T-helper 2 cell (primary cell): ENCODE data around the gene MFNG.
A peak's percentile ranks its signal among the peaks of the same experiment; 100 is the strongest.

Source experiments
- DNase-seq, 5 experiments: peaks; one replicate each; pipeline versions ENCODE4 v3.0.0 to v3.0.0-alpha.2; 2012 to 2022

MFNG gene

DNA sequence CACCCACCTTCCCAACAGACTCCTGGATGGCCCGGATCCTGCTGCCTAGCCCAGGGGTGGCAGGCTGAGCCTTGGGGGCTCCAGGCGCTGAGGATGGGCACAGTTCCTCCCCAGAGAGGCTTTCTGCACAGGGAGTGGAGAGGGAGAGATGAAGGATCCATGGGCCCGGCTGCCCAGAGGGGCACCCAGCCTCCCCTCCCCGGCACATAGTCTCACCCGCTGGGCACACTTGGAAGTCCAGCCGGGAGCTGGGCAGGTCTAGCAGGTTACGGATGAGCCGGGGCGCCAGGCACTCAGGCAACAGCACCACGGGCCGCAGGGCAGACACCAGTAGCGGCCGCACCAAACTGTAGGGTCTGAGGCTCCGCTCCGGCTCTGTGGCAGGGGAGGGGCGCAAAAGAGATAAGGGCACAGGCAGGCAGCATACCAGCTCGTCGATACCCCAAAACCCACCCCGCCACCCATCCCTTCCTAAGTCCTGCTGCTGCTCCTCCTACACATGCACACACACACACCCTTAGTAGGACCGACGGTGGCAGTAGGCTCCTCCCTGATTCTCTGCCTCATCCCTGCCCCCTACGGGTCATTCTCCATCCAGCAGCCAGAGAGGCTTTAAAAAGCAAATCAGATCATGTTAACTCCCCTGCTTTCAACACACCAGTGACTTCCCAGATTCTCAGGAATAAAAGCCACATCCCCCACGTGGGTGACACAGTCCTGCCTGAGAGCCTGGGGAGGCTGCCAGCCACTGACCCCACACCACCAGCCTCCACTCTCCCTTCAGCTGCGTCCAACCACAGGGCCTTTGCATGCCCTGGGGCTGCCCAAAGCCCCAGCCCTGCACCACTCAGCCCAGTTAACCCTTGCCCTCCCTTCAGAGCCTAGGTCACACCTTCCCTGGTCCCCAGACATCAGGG is 6.5 kb upstream of the MFNG start:
- DNase-seq: peak in 4 of 5 experiments; percentile 29 to 71 (median 40)

GRCh38 chr22:37491559-37492427 is 5.6 kb upstream of the MFNG start:
- DNase-seq: no peak

DNA sequence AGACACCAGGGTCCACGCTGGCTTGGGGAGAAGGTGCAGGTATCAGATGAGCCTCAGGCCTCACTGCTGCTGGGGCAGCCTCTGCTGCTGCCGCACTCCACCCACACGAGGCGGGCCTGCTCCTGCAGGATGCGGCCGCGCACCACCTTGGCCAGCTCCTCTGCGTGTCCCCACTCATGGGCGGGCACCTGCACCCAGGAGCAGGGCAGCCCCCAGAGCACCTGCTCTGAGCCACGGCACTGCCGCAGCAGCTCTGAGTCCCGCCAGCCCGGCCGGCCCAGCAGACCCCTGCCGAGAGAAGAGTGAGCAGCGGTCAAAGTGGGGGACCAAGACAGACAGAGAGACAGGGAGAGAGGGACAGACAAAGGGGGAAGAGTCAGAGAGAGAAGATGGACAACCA is 4.9 kb upstream of the MFNG start:
- no peak for DNase-seq

DNA sequence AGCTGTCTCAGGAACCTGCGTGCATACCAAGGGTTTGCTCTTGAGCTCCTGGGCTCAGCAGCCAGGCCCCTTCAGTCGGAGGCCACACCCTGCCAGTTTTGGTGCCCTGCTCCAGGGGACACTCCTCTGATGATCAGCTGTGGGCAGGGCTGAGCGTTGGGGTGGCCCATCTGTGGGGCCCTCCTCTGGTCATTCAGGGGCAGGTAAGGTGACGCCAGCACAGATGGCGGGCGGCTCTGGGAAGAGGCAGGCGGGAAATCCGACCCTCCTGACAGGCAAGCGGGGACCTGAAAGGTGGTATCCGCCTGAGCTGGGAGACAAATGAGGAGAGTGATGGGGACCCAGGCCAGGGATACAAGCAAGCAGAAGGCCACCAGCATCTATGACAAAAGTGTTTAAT is 3.8 kb upstream of the MFNG start:
- no peak for DNase-seq

GRCh38 chr22:37488337-37489135 is 2.4 kb upstream of the MFNG start:
- DNase-seq: no peak

GRCh38 chr22:37487571-37487970 is 1.4 kb upstream of the MFNG start:
- DNase-seq: no peak

GRCh38 chr22:37487129-37487528 is 945 bp upstream of the MFNG start:
- no peak for DNase-seq

- peak in 2 of 5 experiments; percentile 7 to 36 for DNase-seq
Observed at GRCh38 chr22:37485395-37486223, 575 bp downstream of the MFNG start.

DNA sequence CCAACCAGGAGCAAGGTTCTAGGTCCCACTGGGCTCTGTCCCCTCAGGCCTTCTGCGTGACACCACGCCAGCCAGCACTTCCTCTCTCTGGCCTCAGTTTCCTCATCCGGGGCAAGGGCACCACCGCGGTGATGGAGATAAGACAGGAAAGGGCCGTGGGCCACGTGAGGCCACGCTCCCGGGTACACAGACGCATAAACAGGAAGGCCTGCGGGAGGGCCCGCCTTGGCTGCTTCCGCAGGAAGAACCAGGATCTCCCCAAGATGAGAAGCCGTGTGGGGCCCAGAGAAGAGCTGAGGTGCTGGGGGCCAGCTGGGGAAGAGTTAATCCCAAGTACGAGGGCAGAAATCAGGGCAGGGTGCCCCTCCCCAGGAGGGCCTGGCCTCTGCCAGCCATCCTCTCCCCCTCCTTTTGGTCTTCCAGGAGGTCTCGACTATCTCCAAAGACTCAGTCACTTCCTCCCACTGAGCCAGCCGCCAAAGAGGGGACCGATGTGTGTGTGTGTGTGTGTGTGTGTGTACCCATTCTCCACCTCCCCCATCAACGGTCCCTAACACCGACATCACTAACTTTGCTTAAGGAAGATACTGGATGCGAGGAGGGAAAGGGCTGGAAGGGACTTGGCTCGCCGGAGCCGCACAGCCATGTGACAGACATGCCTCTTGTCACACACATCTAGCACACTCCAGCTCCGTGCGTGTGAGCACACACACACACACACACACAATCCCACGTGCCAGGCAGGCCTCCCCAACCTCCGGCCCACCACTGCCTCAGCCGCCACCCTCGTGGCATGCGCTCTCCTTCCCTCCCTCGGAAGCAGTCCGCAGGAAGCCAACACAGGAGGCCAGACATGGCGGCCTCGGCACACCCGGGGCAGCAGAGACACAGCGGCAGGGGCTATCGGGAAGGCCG is 1.4 kb downstream of the MFNG start:
- peak; percentile 50 to 97 (median 67) for DNase-seq

DNA sequence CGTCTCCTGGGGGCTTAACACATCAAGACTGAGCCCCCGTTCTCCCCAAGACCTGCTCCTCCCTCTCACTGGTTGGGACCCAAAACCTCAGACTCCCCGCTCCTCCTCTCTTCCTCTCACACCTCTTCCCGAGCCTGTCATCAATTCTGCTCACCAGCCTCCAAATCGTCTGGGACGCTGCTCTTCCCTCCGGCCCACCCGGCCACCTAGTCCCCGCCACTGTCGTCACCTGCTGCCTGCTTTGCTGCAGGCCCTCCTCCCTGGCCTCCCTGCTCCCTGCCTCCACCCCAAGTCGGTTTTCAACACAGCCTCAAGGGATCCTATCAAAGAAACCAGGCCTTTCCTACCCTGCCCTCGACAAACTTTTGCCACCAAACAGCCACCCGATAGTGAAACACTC is 3.1 kb downstream of the MFNG start:
- DNase-seq: no peak

DNA sequence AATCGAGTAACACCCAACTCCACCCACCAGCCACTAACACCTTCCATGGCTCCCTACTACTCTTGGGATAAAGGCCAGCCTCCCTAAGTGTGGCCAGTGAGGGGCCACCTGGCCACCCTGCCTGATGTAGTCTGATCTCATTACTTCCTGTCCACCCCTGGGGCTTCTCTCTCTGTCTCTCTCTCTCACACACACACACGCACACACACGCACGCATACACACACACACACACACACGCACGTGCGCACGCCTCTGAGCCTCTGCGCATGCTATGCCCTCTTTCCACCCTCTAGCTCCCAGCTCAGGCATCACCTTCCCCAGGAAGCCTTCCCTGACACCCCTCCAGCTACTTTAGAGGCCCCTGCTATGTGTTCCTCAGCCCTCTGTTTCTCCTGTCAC is 3.9 kb downstream of the MFNG start:
- DNase-seq: peak in 1 of 5 experiments; percentile 41

DNA sequence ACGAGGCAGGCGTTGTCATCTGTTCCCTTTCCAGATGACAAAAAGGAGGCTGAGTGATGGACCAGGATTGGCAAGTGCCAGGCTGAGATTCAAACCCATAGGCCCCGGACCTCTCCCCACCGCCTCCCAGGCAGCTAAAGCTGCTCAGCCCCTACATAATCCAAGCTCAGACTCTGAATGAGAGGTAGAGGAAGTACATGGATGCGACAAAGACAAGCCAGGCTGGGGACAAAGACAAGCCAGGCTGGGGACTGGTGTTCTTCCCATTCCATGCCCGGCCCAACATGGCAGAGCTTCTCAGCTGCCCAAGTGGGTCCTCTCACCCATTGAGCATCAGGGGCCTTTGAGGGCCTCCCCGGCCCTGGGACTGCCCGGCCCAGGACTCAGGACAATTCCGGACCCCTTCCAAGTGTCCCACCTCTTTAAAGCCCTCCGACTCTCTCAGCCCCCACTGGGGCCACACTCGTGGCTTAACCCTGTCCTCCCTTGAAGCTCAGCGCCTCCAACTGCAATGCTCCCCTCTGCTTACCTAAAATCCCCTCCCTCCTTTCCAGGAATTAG is 4.8 kb downstream of the MFNG start:
- DNase-seq: no peak

DNA sequence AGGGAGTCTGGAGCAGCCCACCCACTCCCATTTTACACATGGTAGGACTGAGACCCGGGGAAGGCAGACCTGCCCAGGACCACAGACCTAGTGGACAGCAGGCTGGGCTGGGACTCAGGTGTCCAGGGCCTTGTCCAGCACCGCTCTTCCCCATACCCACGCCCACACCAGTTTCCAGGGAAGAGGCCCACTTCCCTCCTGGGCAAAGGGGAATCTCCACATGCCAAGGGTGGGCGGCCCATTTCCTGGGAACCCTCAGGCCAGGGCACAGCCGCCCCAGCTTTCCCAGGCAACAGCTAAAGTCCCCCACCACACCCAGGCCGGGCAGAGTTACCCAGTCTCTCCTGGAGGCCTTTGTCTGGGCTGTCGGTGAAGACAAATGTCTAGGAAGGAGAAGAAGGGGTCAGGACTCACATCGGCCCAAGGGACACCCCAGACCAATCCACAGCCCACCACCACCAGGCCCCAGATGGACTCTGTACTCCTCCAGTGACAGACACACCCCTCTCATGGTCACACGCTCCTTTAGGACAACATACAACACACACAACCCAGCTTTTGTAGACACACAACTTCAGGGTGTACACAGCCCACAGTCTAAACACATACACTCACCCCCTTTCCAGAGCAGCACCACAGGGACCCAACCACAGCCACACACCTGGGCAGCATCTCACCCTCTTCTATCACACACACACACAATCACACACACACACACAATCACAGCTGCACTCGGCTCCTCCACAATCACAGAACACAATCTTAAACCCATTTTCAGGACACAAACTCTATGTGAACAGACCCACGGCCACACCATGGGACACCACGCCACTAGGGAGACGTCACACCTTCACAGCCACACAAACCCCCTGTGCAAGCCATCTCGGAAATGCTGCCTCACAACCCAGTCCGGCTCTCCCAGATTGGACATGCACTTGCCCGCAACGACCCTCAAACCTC is 5.5 kb downstream of the MFNG start:
- DNase-seq: peak in 1 of 5 experiments; percentile 18

GRCh38 chr22:37479196-37479595 is 7.0 kb downstream of the MFNG start:
- no peak for DNase-seq

DNA sequence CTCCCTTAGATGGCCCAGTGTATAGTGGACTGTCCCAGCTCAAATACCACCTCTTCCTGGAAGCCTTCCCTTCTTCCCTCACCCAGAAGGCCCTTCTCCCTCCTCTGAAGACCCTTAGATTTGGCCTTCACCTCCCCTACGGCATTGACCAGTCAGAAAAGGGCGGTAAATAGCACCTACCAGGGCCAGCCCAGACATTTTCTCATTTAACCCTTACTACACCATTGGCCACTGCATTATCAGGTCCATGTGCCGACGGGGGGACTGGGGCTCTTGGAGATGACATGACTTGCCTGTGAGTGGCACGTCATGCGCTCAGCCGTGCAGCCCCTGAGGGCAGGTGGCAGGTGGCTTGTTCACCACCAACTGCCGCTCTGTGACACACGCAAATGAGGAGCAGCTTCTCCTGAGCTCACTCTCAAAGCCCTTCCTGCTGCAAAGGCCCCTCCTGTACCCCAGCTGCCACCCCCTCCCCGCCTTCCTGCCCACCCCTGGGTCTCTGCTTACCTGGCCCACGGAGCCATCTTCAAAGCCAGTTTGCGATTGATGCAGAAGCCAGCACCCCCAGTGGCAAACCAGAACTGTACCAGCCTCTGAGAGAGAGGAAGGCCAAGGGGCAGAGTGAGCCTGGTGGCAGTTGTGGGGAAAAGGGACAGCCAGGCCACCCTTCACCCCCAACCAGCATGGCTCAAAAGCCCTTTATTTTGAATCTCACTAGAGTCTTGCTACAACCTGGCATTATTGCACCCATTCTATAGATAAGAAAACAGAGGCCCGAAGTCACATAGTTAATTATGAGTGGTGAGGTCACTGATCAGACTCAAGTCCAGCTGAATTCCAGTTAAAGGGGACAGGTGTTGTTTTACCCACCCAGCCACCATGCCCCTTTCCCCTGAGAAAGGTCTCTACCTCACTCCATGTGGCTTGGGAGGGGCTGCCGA is 9.5 kb downstream of the MFNG start:
- DNase-seq: no peak

- DNase-seq: no peak
Observed at GRCh38 chr22:37474447-37475090, 11.6 kb downstream of the MFNG start.

GRCh38 chr22:37473437-37473946 is 12.7 kb downstream of the MFNG start:
- no peak for DNase-seq
